Renal pelvis (tissue), 4 donors: Measurements from ENCODE around the gene PDZRN4. TPM values are rescaled to one million over a fixed set of nuclear protein-coding genes. Genes with fewer than 3 reads are reported as not detected.

ENCODE experiments used
- DNase-seq: peaks from one replicate; pipeline ENCODE4 v3.0.0-alpha.2; 2013
- polyA plus RNA-seq, 3 donors: library from polyadenylated mRNA; unstranded; fragments of 120-200 nt; gene quantifications; one replicate each; pipeline ENCODE4 v1.2.1, GENCODE V29; 2013; ENCODE audit not compliant: insufficient read length in 3 of 3

Gene PDZRN4
- polyA plus RNA-seq, 3 donors = 5.4 to 8.0 (median 5.7) TPM

- DNase-seq = no peak
Measured at GRCh38 chr12:41348198-41348597, 160.1 kb downstream of the PDZRN4 start.

GRCh38 chr12:41356181-41356580, 168.1 kb downstream of the PDZRN4 start:
- no peak for DNase-seq

- peak; percentile 24 for DNase-seq
Measured at GRCh38 chr12:41361738-41362137, 173.6 kb downstream of the PDZRN4 start.

- DNase-seq = peak; percentile 44
Measured at GRCh38 chr12:41362510-41362909, 174.4 kb downstream of the PDZRN4 start.

GRCh38 chr12:41362931-41363330, 174.8 kb downstream of the PDZRN4 start:
- DNase-seq = no peak

- no peak for DNase-seq
Measured at GRCh38 chr12:41364211-41364610, 176.1 kb downstream of the PDZRN4 start.

GRCh38 chr12:41365653-41366171, 177.6 kb downstream of the PDZRN4 start:
- peak; percentile 38 for DNase-seq

GRCh38 chr12:41367726-41368405, 179.7 kb downstream of the PDZRN4 start:
- DNase-seq = no peak

GRCh38 chr12:41380878-41381277, 192.8 kb downstream of the PDZRN4 start:
- no peak for DNase-seq

GRCh38 chr12:41402801-41403200, 214.7 kb downstream of the PDZRN4 start:
- no peak for DNase-seq

- DNase-seq = no peak
Measured at GRCh38 chr12:41407232-41407799, 219.2 kb downstream of the PDZRN4 start.

- DNase-seq = no peak
Measured at GRCh38 chr12:41409628-41410027, 221.5 kb downstream of the PDZRN4 start.

- no peak for DNase-seq
Measured at GRCh38 chr12:41418586-41418985, 230.5 kb downstream of the PDZRN4 start.

- DNase-seq = no peak
Measured at GRCh38 chr12:41419131-41419893, 231.2 kb downstream of the PDZRN4 start.

GRCh38 chr12:41424651-41425050, 236.5 kb downstream of the PDZRN4 start:
- DNase-seq = no peak

- DNase-seq = no peak
Measured at GRCh38 chr12:41433460-41433859, 245.3 kb downstream of the PDZRN4 start.

GRCh38 chr12:41436076-41436475, 248.0 kb downstream of the PDZRN4 start:
- DNase-seq = no peak

GRCh38 chr12:41437563-41437962, 249.4 kb downstream of the PDZRN4 start:
- DNase-seq = peak; percentile 30

- DNase-seq = no peak
Measured at GRCh38 chr12:41438854-41439541, 250.9 kb downstream of the PDZRN4 start.

GRCh38 chr12:41439801-41440200, 251.7 kb downstream of the PDZRN4 start:
- no peak for DNase-seq

GRCh38 chr12:41441180-41441579, 253.1 kb downstream of the PDZRN4 start:
- no peak for DNase-seq

GRCh38 chr12:41442896-41443295, 254.8 kb downstream of the PDZRN4 start:
- DNase-seq = no peak
